BE2C (cell line): Measurements from ENCODE around the gene DPP8.

Source experiments
- DNase-seq: peaks from one replicate; pipeline ENCODE4 v3.0.0-alpha.2; 2020
- H3K27me3 ChIP-seq: fragments of 250-450 bp; sonication (Bioruptor Pico); 2 replicates; pipeline ENCODE4 v1.5.1; 2020; ENCODE audit warnings: mild to moderate bottlenecking
- H3K36me3 ChIP-seq: fragments of 250-450 bp; sonication (Bioruptor Pico); 2 replicates; pipeline ENCODE4 v1.5.1; 2020; ENCODE audit warnings: mild to moderate bottlenecking
- H3K4me1 ChIP-seq: fragments of 250-450 bp; sonication (Bioruptor Pico); 2 replicates; pipeline ENCODE4 v1.5.1; 2020
- H3K4me3 ChIP-seq: 2 replicates; pipeline ENCODE4 v1.5.1; 2011; ENCODE audit warnings: low read depth, low read length
- H3K9me3 ChIP-seq: fragments of 250-450 bp; sonication (Bioruptor Pico); 2 replicates; pipeline ENCODE4 v1.5.1; 2020
- TF ChIP-seq, protein P1 (sequence below): IDR thresholded peaks from 2 replicates; pipeline ENCODE4 v1.5.1; 2012; ENCODE audit warnings: mild to moderate bottlenecking, low read depth, low read length

Gene DPP8

DNA sequence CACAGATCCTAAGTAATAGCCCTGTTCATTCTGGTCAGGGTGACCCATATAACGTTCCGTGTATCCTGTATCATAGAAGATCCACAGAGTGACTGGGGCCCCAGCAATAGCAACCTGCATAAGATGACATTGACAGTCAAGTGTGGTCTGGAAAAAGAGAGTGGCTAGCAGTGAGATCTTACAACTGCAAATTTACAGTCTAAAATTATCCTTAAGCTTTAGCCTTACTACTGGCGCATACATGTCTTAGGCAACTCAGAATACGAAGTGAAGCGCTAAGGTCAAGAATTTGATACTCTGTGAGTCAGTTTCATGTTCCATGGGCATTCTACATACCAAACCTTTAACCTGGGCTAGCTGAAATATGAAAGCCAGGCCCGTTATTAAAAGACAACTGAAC, 65.5 kb downstream of the DPP8 start:
- H3K4me1 ChIP-seq = no peaks in the 10 kb centered on the region; the same call in 1 of the 2 replicates
- no peaks in the 10 kb centered on the region for H3K27me3 ChIP-seq
- H3K9me3 ChIP-seq = no peaks in the 10 kb centered on the region
- no peak for DNase-seq
- TF ChIP-seq, protein P1, sequence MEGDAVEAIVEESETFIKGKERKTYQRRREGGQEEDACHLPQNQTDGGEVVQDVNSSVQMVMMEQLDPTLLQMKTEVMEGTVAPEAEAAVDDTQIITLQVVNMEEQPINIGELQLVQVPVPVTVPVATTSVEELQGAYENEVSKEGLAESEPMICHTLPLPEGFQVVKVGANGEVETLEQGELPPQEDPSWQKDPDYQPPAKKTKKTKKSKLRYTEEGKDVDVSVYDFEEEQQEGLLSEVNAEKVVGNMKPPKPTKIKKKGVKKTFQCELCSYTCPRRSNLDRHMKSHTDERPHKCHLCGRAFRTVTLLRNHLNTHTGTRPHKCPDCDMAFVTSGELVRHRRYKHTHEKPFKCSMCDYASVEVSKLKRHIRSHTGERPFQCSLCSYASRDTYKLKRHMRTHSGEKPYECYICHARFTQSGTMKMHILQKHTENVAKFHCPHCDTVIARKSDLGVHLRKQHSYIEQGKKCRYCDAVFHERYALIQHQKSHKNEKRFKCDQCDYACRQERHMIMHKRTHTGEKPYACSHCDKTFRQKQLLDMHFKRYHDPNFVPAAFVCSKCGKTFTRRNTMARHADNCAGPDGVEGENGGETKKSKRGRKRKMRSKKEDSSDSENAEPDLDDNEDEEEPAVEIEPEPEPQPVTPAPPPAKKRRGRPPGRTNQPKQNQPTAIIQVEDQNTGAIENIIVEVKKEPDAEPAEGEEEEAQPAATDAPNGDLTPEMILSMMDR = no peak
- H3K4me3 ChIP-seq = no peak overlapping the region
- peaks cover 72% of the 10 kb centered on the region for H3K36me3 ChIP-seq

DNA sequence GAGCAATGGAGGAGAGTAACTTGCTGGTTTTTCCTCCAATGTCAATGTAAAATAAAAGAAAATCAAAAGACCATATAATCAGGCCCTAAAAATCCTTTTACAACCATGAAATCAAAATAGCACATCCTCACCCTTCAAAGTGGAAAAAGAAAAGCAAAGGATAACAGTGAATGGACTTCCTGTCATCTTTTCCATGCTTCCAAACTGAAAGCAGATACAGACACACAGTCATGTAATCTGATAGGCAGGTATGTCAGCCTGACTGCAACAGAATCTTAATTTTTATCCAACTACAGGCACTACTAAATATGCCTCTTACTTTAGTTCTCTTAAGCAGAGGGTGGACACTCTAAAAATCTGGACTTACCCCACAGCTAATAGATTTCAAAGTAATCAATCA, 66.9 kb downstream of the DPP8 start:
- Histone ChIP-seq H3K4me3 (no peak overlapping the region), H3K36me3 (peaks cover 63% of the 10 kb centered on the region), H3K4me1 (no peaks in the 10 kb centered on the region; the same call in 1 of the 2 replicates), H3K27me3 (no peaks in the 10 kb centered on the region), H3K9me3 (no peaks in the 10 kb centered on the region)
- TF ChIP-seq, protein P1 = no peak
- no peak for DNase-seq

DNA sequence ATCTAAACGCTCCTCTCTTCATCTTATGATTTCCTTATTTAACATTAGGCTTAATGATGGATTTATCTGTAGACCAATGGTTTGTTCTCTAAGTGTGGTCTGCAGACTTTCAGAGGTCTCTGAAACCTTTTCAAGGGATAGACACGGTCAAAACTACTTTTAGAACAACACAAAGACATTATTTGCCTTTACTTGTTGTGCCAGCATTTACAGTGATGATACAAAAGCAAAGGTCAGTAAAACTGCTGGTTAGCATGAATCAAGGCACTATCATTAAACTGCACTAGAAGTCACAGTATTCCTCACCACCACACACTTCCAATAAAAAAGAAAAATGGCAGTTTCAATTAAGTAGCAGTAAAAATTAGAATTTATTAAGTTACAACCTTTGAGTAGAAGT, 70.3 kb downstream of the DPP8 start:
- Histone ChIP-seq H3K4me1 (no peaks in the 10 kb centered on the region; the same call in 1 of the 2 replicates), H3K4me3 (no peak overlapping the region), H3K27me3 (no peaks in the 10 kb centered on the region), H3K9me3 (no peaks in the 10 kb centered on the region), H3K36me3 (peaks cover 38% of the 10 kb centered on the region)
- TF ChIP-seq, protein P1 = no peak
- no peak for DNase-seq

DNA sequence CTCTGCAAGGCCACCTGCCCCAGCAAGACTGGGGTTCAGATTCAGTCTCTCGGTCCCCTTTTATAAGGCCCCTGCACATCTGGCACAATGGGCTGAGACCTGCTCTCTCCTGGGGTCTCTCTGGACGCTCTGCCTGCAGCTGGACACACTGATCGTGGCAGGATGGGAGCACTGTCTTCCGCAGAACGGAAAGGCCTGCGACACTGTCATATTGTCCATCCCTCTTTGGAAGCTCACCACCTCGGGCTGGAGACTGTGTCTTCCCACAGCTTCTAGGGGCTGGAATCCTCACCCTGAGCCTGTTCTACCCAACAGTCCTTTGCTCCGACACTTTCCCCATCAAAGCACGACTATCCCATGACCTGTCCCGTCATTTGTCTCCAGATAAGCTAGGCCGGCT, 83.3 kb downstream of the DPP8 start:
- Histone ChIP-seq H3K27me3 (no peaks in the 10 kb centered on the region), H3K4me3 (no peak overlapping the region), H3K4me1 (no peaks in the 10 kb centered on the region), H3K36me3 (no peaks in the 10 kb centered on the region), H3K9me3 (no peaks in the 10 kb centered on the region)
- TF ChIP-seq, protein P1 = no peak
- DNase-seq = no peak

DNA sequence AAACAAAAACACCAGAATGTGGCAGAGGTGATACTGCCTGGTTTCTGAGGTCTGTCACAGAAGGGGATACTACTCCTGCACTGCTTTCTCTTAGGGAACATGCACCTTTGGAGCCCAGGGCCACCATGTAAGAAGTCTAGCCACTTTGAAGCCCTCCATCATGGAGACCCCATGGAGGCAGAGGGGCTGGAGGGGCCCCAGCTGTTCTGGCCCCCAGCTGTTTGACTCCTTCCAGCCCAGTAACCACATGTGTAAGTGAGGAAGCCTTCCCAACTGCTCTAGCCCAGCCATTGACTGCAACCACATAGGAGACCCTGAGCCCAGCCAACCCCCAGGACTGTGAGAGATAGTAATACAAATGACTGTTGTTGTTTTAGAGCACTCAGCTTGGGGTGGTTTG, 85.8 kb downstream of the DPP8 start:
- H3K36me3 ChIP-seq = no peaks in the 10 kb centered on the region
- H3K4me1 ChIP-seq = peaks cover under 1% of the 10 kb centered on the region; the same call in 1 of the 2 replicates
- TF ChIP-seq, protein P1 = no peak
- no peak overlapping the region for H3K4me3 ChIP-seq
- DNase-seq = no peak
- H3K27me3 ChIP-seq = no peaks in the 10 kb centered on the region
- no peaks in the 10 kb centered on the region for H3K9me3 ChIP-seq

DNA sequence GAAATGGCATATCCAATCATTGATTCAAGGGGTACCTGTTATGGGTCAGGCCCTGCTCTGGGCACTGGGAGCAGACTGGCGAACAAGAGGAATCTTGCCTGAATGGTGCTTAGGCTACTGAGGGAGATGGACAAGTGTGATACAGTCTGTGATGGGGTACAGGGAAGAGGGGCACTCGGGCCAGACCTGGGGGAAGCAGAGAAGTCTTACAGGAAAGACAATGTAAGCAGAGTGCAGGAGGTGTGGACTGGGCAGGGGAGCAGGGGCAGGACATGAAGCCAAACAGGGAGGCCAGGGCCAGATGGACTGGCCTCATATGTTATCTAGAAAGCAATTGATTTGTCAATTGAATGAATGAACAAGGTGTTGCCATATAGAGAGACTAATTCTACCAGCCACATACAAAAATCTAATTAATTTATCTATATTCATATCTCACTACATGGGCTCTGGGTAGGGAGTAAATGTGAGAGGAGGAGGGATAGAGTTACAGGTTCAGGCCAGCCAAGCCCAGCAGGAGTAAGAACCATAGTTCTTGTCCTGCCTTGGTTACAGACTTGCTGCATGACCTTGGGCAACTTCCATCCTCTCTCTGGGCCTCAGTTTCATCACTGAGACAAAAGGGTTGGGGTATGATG, 91.2 kb downstream of the DPP8 start:
- no peak for DNase-seq
- H3K27me3 ChIP-seq = peaks cover 4% of the 10 kb centered on the region; the same call in 1 of the 2 replicates
- H3K36me3 ChIP-seq = no peaks in the 10 kb centered on the region
- no peaks in the 10 kb centered on the region for H3K9me3 ChIP-seq
- TF ChIP-seq, protein P1 = no peak
- no peak overlapping the region for H3K4me3 ChIP-seq
- peaks cover 7% of the 10 kb centered on the region; the same call in 1 of the 2 replicates for H3K4me1 ChIP-seq
